ENCODE measurements around the gene FUNDC2. TPM values are rescaled to one million over a fixed set of nuclear protein-coding genes. Genes with fewer than 3 reads are reported as not detected.

FUNDC2 gene
- total RNA-seq, 1 donor from 2014 or later, result 57.7 TPM

GRCh38 chrX:155023907-155024833, 2.5 kb upstream of the FUNDC2 start:
- no peak for DNase-seq (ENCODE audit: low read depth in 2 of 2)

GRCh38 chrX:155026420-155026726, 271 bp upstream of the FUNDC2 start:
- DNase-seq (ENCODE audit: low read depth in 2 of 2), result no peak

DNA sequence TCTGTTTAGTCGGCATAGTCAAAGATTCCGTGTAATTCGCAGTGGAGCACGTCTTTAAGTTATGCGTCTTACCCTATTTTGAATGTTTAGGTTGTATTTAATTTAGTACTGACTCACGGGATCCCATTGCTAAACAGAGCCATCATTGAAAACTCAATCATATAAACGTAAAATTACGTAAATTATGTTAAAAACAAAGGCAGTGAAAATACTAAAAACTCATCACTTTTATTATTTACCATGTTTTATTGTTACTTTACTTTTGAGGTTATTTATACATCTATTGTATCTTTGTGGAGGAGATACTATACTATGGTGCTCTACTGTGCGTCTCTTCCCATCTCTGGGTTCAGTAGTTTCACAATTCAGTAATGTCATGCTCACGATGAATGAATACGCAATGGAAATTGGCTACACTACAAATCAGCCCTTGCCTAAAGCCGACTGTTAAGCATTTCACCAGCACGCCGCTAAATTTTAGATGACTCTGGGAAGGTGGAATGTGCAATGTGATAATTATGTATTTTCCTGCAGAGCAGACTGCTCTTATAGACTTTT, 944 bp downstream of the FUNDC2 start:
- peak; percentile 59 to 91 for DNase-seq (ENCODE audit: low read depth in 2 of 2)

- DNase-seq (ENCODE audit: low read depth in 2 of 2), result peak in 1 of 2 donors; percentile 40
These were observed 1.5 kb downstream of the FUNDC2 start for GRCh38 chrX:155028129-155028528.

DNA sequence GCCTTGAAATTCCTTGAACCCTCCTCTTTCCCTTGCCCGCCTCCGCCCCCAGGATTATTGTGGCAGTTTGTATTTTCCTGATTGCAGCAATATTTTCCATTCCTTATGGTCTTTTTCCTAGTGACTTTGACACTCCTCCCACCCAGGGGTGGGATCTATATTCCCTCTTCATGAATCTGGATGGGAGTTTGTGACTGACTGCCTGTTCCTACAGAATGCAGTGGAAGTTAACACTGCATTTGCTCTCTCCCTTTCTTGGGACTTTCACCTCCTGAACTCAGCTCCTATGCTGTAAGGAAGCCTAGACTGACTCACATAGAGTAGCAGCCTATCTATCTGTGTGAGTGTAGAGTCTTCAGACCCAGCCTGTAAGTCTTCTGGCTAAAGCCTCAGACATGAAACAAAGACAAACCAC, 2.2 kb downstream of the FUNDC2 start:
- peak; percentile 7 to 33 for DNase-seq (ENCODE audit: low read depth in 2 of 2)

DNA sequence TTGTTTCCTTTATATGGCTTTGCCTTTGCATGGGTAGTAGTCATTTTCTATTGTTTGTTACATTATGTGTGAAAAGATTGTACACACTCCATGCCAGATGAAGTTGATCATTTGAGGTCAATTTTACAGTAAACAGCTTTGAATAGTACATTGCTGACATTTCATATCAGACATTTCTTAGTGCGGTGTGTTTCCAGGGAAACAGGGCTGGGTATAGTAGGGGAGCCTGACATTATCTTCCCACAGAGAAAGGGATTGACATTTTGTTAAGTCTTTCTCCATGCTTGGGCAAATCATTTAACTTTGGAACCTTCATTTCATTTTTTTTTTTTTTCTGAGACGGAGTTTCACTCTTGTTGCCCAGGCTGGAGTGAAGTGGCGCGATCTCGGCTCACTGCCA, 5.0 kb downstream of the FUNDC2 start:
- peak in 1 of 2 donors; percentile 31 for DNase-seq (ENCODE audit: low read depth in 2 of 2)

DNA sequence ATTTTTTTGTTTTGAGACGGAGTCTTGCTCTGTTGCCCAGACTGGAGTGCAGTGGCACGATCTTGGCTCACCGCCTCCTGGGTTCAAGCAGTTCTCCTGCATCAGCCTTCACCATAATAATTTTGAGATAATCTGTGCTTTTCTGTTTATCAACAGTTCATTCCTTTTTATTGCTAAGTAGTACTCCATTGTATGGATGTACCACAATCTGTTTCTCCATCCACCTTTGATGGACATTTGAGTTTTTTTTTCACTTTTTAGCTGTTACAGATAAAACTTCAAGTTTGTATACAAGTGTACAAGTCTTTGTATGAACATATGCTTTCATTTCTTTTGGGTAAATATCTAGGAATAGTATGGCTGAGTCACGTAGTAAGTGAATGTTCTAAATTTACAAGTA, 9.0 kb downstream of the FUNDC2 start:
- DNase-seq (ENCODE audit: low read depth in 2 of 2), result no peak

DNA sequence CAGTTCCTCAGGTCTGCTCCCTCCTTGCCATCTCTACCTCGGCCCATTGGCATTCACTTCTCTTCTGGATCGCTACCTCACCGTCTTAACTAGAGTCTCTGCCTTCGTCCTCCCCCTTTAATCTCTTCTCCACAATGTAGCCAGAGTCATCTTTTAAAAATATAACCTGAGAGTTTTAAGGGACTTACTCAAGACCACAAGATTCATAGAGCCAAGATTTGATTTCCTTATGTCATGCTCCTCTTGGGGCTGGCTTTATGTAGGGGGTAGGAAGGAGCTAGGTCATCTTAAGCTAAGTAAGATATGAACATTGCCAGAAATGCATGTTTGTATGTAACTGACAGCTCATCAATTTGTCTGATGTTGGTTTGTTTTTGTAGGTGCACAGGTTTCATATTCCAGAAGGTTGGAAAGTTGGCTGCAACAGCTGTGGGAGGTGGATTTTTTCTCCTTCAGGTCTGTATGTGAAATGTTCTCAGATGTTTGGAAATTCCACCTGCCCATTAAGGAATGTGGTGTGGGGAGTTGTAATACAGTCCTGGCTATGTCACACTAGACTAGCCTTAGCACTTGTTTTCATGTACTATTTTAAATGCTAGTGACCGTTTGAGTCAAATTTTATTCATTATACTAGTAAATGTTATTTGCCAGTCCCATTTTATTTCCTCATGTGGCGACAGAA, 19.6 kb downstream of the FUNDC2 start:
- no peak for DNase-seq (ENCODE audit: low read depth in 2 of 2)

GRCh38 chrX:155046811-155047528, 20.3 kb downstream of the FUNDC2 start:
- DNase-seq (ENCODE audit: low read depth in 2 of 2), result no peak

GRCh38 chrX:155048977-155049619, 22.5 kb downstream of the FUNDC2 start:
- DNase-seq (ENCODE audit: low read depth in 2 of 2), result peak; percentile 63 to 76

GRCh38 chrX:155052738-155053498, 26.3 kb downstream of the FUNDC2 start:
- no peak for DNase-seq (ENCODE audit: low read depth in 2 of 2)

DNA sequence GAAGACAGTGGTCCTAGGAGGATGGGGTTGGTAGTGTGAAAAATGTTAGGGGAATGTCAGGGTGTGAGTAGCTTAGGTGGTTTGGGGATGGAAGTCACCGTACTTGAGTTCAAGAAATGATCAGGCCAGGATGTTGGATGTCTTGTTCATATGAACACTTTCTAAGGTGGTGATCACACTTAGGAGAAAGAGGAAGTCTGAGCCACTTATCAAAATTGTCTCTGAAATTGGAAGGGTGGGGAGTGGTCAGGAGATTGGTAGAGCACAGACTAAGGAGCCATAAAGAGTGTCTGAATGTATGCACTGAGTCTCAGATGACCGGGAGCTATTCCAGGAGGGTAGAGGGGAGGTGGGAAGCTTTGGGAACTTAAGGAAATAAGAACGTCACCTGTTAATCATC, 27.0 kb downstream of the FUNDC2 start:
- no peak for DNase-seq (ENCODE audit: low read depth in 2 of 2)

GRCh38 chrX:155054255-155054654, 27.6 kb downstream of the FUNDC2 start:
- DNase-seq (ENCODE audit: low read depth in 2 of 2), result no peak

- DNase-seq (ENCODE audit: low read depth in 2 of 2), result no peak
These were observed 28.9 kb downstream of the FUNDC2 start for GRCh38 chrX:155055494-155055893.

DNA sequence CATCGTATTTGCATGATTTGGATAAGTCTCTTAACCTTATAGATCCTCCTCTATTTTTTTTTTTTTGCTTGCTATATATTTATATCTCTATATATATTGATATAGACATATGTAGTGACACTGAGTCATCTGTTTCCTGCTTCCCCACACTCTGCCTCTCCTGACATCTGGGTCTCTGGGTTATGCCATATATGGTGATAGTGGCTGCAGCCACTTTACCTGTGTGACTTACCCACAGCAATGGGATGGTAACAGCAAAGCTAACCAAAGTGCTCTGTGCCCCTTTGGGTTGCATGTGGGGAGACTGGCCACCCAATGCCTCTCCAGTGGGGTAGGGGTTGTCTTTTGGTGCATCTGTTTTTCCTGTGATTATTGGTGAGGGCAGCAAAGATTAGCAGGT, 29.8 kb downstream of the FUNDC2 start:
- DNase-seq (ENCODE audit: low read depth in 2 of 2), result no peak

- peak; percentile 76 to 80 for DNase-seq (ENCODE audit: low read depth in 2 of 2)
These were observed 30.5 kb downstream of the FUNDC2 start for GRCh38 chrX:155056877-155057792.

DNA sequence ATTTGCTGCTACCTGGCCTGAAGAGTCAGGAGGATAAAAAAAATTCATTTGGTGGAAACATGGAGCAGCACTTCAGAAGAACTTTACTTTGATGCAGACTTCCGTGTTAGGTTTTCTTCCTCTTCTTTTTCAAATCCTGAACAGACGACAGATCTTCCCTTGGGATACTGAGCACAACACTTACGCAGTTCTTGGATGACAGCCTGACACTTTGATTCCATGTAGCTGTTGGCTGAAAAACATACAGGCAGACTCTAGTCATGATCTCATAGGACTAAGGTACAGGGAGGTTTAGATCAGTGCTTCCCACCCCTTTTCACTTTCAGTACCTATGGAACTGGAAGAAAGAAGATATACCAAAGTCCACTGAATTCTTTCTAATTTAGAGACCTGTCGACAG, 35.1 kb downstream of the FUNDC2 start:
- DNase-seq (ENCODE audit: low read depth in 2 of 2), result no peak

GRCh38 chrX:155065035-155065734, 38.5 kb downstream of the FUNDC2 start:
- DNase-seq (ENCODE audit: low read depth in 2 of 2), result no peak

DNA sequence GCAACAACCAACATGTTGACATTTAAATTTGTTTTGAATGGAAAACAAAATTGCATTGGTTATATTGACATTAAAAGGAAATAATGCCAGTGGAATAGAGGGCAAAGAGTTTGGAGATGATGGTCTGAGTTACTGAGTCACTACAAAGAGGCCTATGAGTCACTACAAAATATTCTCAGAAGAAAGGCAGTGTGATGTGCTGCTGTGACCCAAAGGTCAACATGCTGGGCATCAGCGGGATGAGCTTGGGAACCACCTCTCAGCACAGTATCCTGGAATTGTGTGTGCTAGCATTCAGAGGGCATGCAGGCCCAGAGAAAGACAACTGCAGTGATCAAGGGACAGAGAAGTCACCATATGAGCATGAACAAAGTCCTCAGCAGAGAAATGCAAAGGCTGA, 41.5 kb downstream of the FUNDC2 start:
- peak; percentile 26 to 73 for DNase-seq (ENCODE audit: low read depth in 2 of 2)

All from lung microvascular endothelial cell (primary cell).